ENCODE results near the gene TTC13. TPM values are rescaled to one million over a fixed set of nuclear protein-coding genes. Genes with fewer than 3 reads are reported as not detected.

TTC13 gene
- total and polyA plus RNA-seq, 2 of the 4 experiments (the other 2 are of a cell fraction): 6.1 to 9.1 TPM

- Histone ChIP-seq H4K8ac (ENCODE audit: low read depth in 2 of 2, low read length in 2 of 2) (no peak overlapping the region), H4K5ac (ENCODE audit: low read depth, low read length) (no peak overlapping the region), H3K4ac (ENCODE audit: low read depth, low read length) (no peak overlapping the region), H3K18ac (ENCODE audit: low read depth, low read length) (no peak overlapping the region), H3K9me1 (ENCODE audit: insufficient read depth, low read length) (peaks cover 3% of the 10 kb centered on the region; the same call in 1 of the 2 replicates), H3K4me2 (ENCODE audit: low read depth, low read length) (no peak overlapping the region), H2AK9ac (replicated peaks; ENCODE audit: low read depth, low read length, poor library complexity) (no peak overlapping the region), H2BK20ac (ENCODE audit: low read depth, low read length) (no peak overlapping the region), H3K27me3 (ENCODE audit: control insufficient read depth, insufficient read depth, low read length) (no peaks in the 10 kb centered on the region), H3K4me1 (ENCODE audit: control insufficient read depth, insufficient read depth, low read length) (peaks cover 4% of the 10 kb centered on the region), H3K9me3 (ENCODE audit: control insufficient read depth, insufficient read depth, low read length) (no peaks in the 10 kb centered on the region), H2BK120ac (ENCODE audit: low read depth, low read length) (no peak overlapping the region), H4K20me1 (ENCODE audit: insufficient read depth, low read length) (no peaks in the 10 kb centered on the region), H3K9ac (ENCODE audit: low read depth, low read length) (no peak overlapping the region), H3K79me1 (ENCODE audit: low read depth in 1 of 2, low read length in 2 of 2) (no peaks in the 10 kb centered on the region; a peak in 1 of 4 replicates), H3K23ac (ENCODE audit: low read depth, low read length) (no peak overlapping the region), H3K56ac (ENCODE audit: extremely low read depth, insufficient read depth, low read length) (no peak overlapping the region), H2AFZ (replicated peaks; ENCODE audit: low read length, poor library complexity) (no peak overlapping the region), H2AK5ac (ENCODE audit: low read depth, low read length) (no peak overlapping the region), H2BK5ac (ENCODE audit: low read depth, low read length, poor library complexity, severe bottlenecking) (no peak overlapping the region), H3K27ac (ENCODE audit: insufficient read depth, low read length) (no peak overlapping the region), H2BK15ac (ENCODE audit: low read depth, low read length) (no peak overlapping the region), H4K91ac (ENCODE audit: insufficient read depth, low read depth, low read length) (no peak overlapping the region), H3K36me3 (ENCODE audit: control insufficient read depth, insufficient read depth, low read length) (0 out of 2 replicates have a peak, but pooled peaks cover 2% of the 10 kb centered on the region), H3K14ac (replicated peaks; ENCODE audit: low read depth, low read length) (no peak overlapping the region), H3K4me3 (ENCODE audit: insufficient read depth, low read depth, low read length) (no peak overlapping the region)
- in situ Hi-C loops (cut with MboI; ENCODE audit: low sequenced_read_pairs) (no loop called here), intact Hi-C loops (cut with micrococcal nuclease) (no loop called here), dilution Hi-C loops (cut with HindIII; ENCODE audit: low sequenced_read_pairs, unreplicated experiment) (no loop called here)
- DNase-seq: no peak
- POLR2A ChIA-PET (ENCODE audit: unreplicated experiment): no interaction called here
- BruUV-seq (replicated peaks): no TSS peak
- no peak for ATAC-seq (ENCODE audit: low read depth)
- TF ChIP-seq MXI1 (IDR thresholded peaks at IDR 0.05; ENCODE audit: borderline replicate concordance, low read depth, low read length): no peak
- TF ChIP-seq RCOR1 (IDR thresholded peaks at IDR 0.05; ENCODE audit: insufficient replicate concordance, low read length): no peak
- TF ChIP-seq RFX5 (IDR thresholded peaks at IDR 0.05; ENCODE audit: low read depth, low read length): no peak
- TF ChIP-seq ELK1 (IDR thresholded peaks at IDR 0.05; ENCODE audit: borderline replicate concordance, low read depth, low read length): no peak
- TF ChIP-seq MAZ (IDR thresholded peaks at IDR 0.05; ENCODE audit: borderline replicate concordance, low read depth, low read length): no peak
- TF ChIP-seq NFE2L2 (IDR thresholded peaks at IDR 0.05; ENCODE audit: low read depth, low read length): no peak
- no CpG with 5 or more reads among the region's 2 CpGs for WGBS, 2 experiments (ENCODE audit: extremely low coverage in 2 of 2, insufficient read length in 1 of 2)
- CTCF ChIA-PET: interaction anchor here (0.5 kb wide), 1 partner anchor 25 kb away, joined by 3 read pairs; no protein-coding TSS in a partner anchor
Measured at GRCh38 chr1:230943048-230943593, 35.5 kb downstream of the TTC13 start.
